ENCODE measurements around the gene HAGH.
"Not testable (repeated sequence)": the region's sequence is repeated elsewhere in the genome, so short reads cannot be mapped to it uniquely, and the experiment has no call there.

Gene HAGH

GRCh38 chr16:1810536-1810935 is 16.1 kb downstream of the HAGH start:
- no peak for TF ChIP-seq CTCF (IDR thresholded peaks at IDR 0.05; ENCODE audit: low read depth, low read length)
- no peak for DNase-seq (ENCODE audit: low read depth in 2 of 2)
- no peak overlapping the region for H3K4me3 ChIP-seq (replicated peaks in 1 of 2; ENCODE audit: low read depth in 2 of 2, low read length in 2 of 2)

- H3K4me3 ChIP-seq (replicated peaks in 1 of 2; ENCODE audit: low read depth in 2 of 2, low read length in 2 of 2): no peak overlapping the region
- no peak for TF ChIP-seq CTCF (IDR thresholded peaks at IDR 0.05; ENCODE audit: low read depth, low read length)
- DNase-seq (ENCODE audit: low read depth in 2 of 2): no peak
These were observed 16.5 kb downstream of the HAGH start for GRCh38 chr16:1810106-1810505.

- TF ChIP-seq CTCF (IDR thresholded peaks at IDR 0.05; ENCODE audit: low read depth, low read length): no peak
- H3K4me3 ChIP-seq (replicated peaks in 1 of 2; ENCODE audit: low read depth in 2 of 2, low read length in 2 of 2): no peak overlapping the region
- DNase-seq (ENCODE audit: low read depth in 2 of 2): no peak
These were observed 17.3 kb downstream of the HAGH start for GRCh38 chr16:1809281-1809801.

GRCh38 chr16:1808691-1809090 is 17.9 kb downstream of the HAGH start:
- H3K4me3 ChIP-seq (replicated peaks in 1 of 2; ENCODE audit: low read depth in 2 of 2, low read length in 2 of 2): no peak overlapping the region
- DNase-seq (ENCODE audit: low read depth in 2 of 2): no peak
- TF ChIP-seq CTCF (IDR thresholded peaks at IDR 0.05; ENCODE audit: low read depth, low read length): no peak

- DNase-seq (ENCODE audit: low read depth in 2 of 2): no peak
These were observed 19.0 kb downstream of the HAGH start for GRCh38 chr16:1807626-1808025.

GRCh38 chr16:1800701-1801100 is 25.9 kb downstream of the HAGH start:
- no peak overlapping the region for H3K4me3 ChIP-seq (replicated peaks in 1 of 2; ENCODE audit: low read depth in 2 of 2, low read length in 2 of 2)
- no peak for TF ChIP-seq CTCF (IDR thresholded peaks at IDR 0.05; ENCODE audit: low read depth, low read length)
- no peak for DNase-seq (ENCODE audit: low read depth in 2 of 2)

More at GRCh38 chr16:1807626-1808025, 19.0 kb downstream of the HAGH start:
- no peak overlapping the region for H3K4me3 ChIP-seq (replicated peaks in 1 of 2; ENCODE audit: low read depth in 2 of 2, low read length in 2 of 2)
- no peak for TF ChIP-seq CTCF (IDR thresholded peaks at IDR 0.05; ENCODE audit: low read depth, low read length)

- not testable (repeated sequence) for DNase-seq (ENCODE audit: low read depth in 2 of 2); H3K4me3 ChIP-seq (replicated peaks in 1 of 2; ENCODE audit: low read depth in 2 of 2, low read length in 2 of 2)
These were observed 27.4 kb downstream of the HAGH start for GRCh38 chr16:1799263-1799662.

Data from cardiac fibroblast (primary cell).